CD14-positive monocyte (primary cell): ENCODE measurements around the gene FBXW7. TPM values are rescaled to one million over a fixed set of nuclear protein-coding genes. Genes with fewer than 3 reads are reported as not detected.
A peak's percentile ranks its signal among the peaks of the same experiment; 100 is the strongest.

Experiments used
- DNase-seq, 3 donors: peaks; one replicate each; pipeline ENCODE4 v3.0.0-alpha.2; 2011 to 2022
- H2AFZ ChIP-seq: 2 replicates; pipeline ENCODE4 v1.6.0; 2012; ENCODE audit warnings: mild to moderate bottlenecking, low read depth, low read length, inconsistent platforms; ENCODE audit not compliant: insufficient read depth, poor library complexity, severe bottlenecking
- H3K27ac ChIP-seq, 2 donors: 1 replicate in 1 of 2; 2 replicates in 1 of 2; pipeline ENCODE4 v1.5.1; 2012 to 2013; ENCODE audit warnings: low read length in 2 of 2, control low read depth in 1 of 2, inconsistent platforms in 1 of 2, low read depth in 1 of 2, mild to moderate bottlenecking in 1 of 2
- H3K27me3 ChIP-seq, 2 donors: one replicate each; pipeline versions ENCODE4 v1.6.0 to v1.6.1; 2011 to 2013; ENCODE audit warnings: low read length in 2 of 2; ENCODE audit not compliant: control insufficient read depth in 2 of 2, insufficient read depth in 2 of 2
- H3K36me3 ChIP-seq, 2 donors: replicated peaks in 1 of 2; 1 replicate in 1 of 2; 2 replicates in 1 of 2; pipeline versions ENCODE4 v1.5.1 to v1.6.1; 2012 to 2013; ENCODE audit warnings: low read length in 2 of 2, control low read depth in 1 of 2, inconsistent platforms in 1 of 2, mild to moderate bottlenecking in 1 of 2; ENCODE audit not compliant: insufficient read depth in 2 of 2, control insufficient read depth in 1 of 2
- H3K4me1 ChIP-seq, 2 donors: 1 replicate in 1 of 2; 2 replicates in 1 of 2; pipeline versions ENCODE4 v1.5.1 to v1.6.1; 2012 to 2013; ENCODE audit warnings: low read length in 2 of 2, control low read depth in 1 of 2, inconsistent platforms in 1 of 2, mild to moderate bottlenecking in 1 of 2, moderate library complexity in 1 of 2; ENCODE audit not compliant: insufficient read depth in 2 of 2, control insufficient read depth in 1 of 2
- H3K4me2 ChIP-seq: replicated peaks from 2 replicates; pipeline ENCODE3; 2012; ENCODE audit warnings: low read length, moderate library complexity, mild to moderate bottlenecking; ENCODE audit not compliant: poor library complexity, severe bottlenecking; ENCODE audit errors: extremely low read depth
- H3K4me3 ChIP-seq, 3 experiments: fragments of 200-600 bp in 1 of 3; sonication (generic) in 1 of 3; replicated peaks in 1 of 3; 1 replicate in 2 of 3; 2 replicates in 1 of 3; pipeline ENCODE4 v1.5.1; 2011 to 2013; ENCODE audit warnings: low read length in 3 of 3, mild to moderate bottlenecking in 3 of 3, control low read depth in 2 of 3, low read depth in 2 of 3, inconsistent platforms in 1 of 3, moderate library complexity in 1 of 3
- H3K79me2 ChIP-seq: 2 replicates; pipeline ENCODE4 v1.6.0; 2012; ENCODE audit warnings: mild to moderate bottlenecking, control low read depth, inconsistent platforms, low read length, moderate library complexity; ENCODE audit not compliant: insufficient read depth
- H3K9ac ChIP-seq: 2 replicates; pipeline ENCODE4 v1.6.0; 2017; ENCODE audit warnings: low read length, mild to moderate bottlenecking; ENCODE audit not compliant: insufficient read depth, poor library complexity, severe bottlenecking
- H3K9me3 ChIP-seq, 2 donors: replicated peaks in 1 of 2; 1 replicate in 1 of 2; 2 replicates in 1 of 2; pipeline versions ENCODE4 v1.5.1 to v1.6.1; 2012 to 2013; ENCODE audit warnings: low read length in 2 of 2, control low read depth in 1 of 2; ENCODE audit not compliant: control insufficient read depth in 1 of 2, insufficient read depth in 1 of 2
- H4K20me1 ChIP-seq: 2 replicates; pipeline ENCODE4 v1.6.0; 2012; ENCODE audit warnings: mild to moderate bottlenecking, low read length, control low read depth, moderate library complexity; ENCODE audit not compliant: insufficient read depth
- H3K27ac Mint-ChIP-seq, 7 donors: one replicate each; pipeline ENCODE4 v1.8.0; 2020; ENCODE audit warnings: mild to moderate bottlenecking in 7 of 7, mixed read lengths in 7 of 7, moderate library complexity in 6 of 7, inconsistent platforms in 2 of 7
- H3K27me3 Mint-ChIP-seq, 3 donors: one replicate each; pipeline ENCODE4 v1.8.0; 2021 to 2022; ENCODE audit warnings: low read depth in 3 of 3, mild to moderate bottlenecking in 3 of 3, mixed read lengths in 3 of 3, moderate library complexity in 3 of 3, inconsistent platforms in 1 of 3
- H3K36me3 Mint-ChIP-seq, 2 donors: one replicate each; pipeline ENCODE4 v1.8.0; 2020; ENCODE audit warnings: mixed read lengths in 2 of 2, inconsistent platforms in 1 of 2, mild to moderate bottlenecking in 1 of 2
- H3K4me1 Mint-ChIP-seq: one replicate; pipeline ENCODE4 v1.8.0; 2020; ENCODE audit warnings: mild to moderate bottlenecking, mixed read lengths
- H3K4me3 Mint-ChIP-seq, 2 donors: one replicate each; pipeline ENCODE4 v1.8.0; 2020; ENCODE audit warnings: mild to moderate bottlenecking in 2 of 2, mixed read lengths in 2 of 2, moderate library complexity in 1 of 2
- H3K9me3 Mint-ChIP-seq, 7 donors: one replicate each; pipeline ENCODE4 v1.8.0; 2020 to 2022; ENCODE audit warnings: mixed read lengths in 7 of 7, mild to moderate bottlenecking in 6 of 7, moderate library complexity in 6 of 7, inconsistent platforms in 2 of 7
- WGBS: methylation state at CpG from one replicate; pipeline ENCODE4 v1.1.5; 2013; ENCODE audit warnings: missing lambda C conversion rate; ENCODE audit not compliant: insufficient coverage; 5-methylcytosine and 5-hydroxymethylcytosine counted together
- intact Hi-C, 2 donors: fragments of 100-400 bp; cut with micrococcal nuclease; formaldehyde crosslinking; loops; one replicate each; pipeline versions ENCODE4 v1.15.0 to v1.15.1; 2023
- polyA plus RNA-seq, 3 donors: library from polyadenylated mRNA; depleted of rRNA in 1 of 3; unstranded in 2 of 3; stranded (reverse) in 1 of 3; fragments of 300-500 nt in 2 of 3; fragments of >200 nt in 1 of 3; fragmentation: Illumina TruSeq in 2 of 3; gene quantifications; 1 replicate in 2 of 3; 2 replicates in 1 of 3; pipeline ENCODE4 v1.2.3, GENCODE V29; 2012 to 2021
- TF ChIP-seq, protein P1 (sequence below): fragments of 200-600 bp; IDR thresholded peaks from one replicate; pipeline ENCODE4 v1.8.0; 2022; ENCODE audit warnings: antibody characterized with exemption, mild to moderate bottlenecking

Gene FBXW7
- polyA plus RNA-seq, 3 donors: 25.1 to 44.9 (median 35.6) TPM

DNA sequence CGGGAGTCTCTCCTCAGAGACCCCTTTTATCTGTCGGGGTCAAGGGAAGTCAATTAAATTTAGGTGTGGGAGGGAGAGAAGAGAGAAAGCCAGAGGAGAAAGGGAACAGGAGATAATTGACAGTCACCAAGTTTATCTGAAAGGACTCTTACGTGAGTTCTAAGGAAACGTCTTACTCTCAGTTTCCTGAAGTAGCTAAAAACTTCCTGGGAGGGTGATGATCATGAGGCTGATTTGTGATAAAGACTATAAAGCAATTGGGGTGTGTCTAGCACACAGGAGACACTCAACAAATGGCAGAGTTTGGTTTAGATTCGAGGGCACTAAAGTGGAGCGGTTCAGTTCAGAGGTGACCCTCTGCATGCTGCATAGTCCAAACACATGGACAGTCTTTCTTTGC lies 254.1 kb downstream of the FBXW7 start:
- Histone ChIP-seq H3K9me3 (no peaks in the 10 kb centered on the region), H3K4me2 (no peak overlapping the region), H4K20me1 (no peaks in the 10 kb centered on the region), H3K27ac (no peak overlapping the region), H3K9ac (no peak overlapping the region), H2AFZ (no peak overlapping the region), H3K79me2 (no peaks in the 10 kb centered on the region), H3K4me1 (no peaks in the 10 kb centered on the region), H3K27me3 (no peaks in the 10 kb centered on the region), H3K36me3 (no peaks in the 10 kb centered on the region), H3K4me3 (no peak overlapping the region)
- intact Hi-C loops: no loop called here
- no peak overlapping the region for H3K4me3 Mint-ChIP-seq
- TF ChIP-seq, protein P1, sequence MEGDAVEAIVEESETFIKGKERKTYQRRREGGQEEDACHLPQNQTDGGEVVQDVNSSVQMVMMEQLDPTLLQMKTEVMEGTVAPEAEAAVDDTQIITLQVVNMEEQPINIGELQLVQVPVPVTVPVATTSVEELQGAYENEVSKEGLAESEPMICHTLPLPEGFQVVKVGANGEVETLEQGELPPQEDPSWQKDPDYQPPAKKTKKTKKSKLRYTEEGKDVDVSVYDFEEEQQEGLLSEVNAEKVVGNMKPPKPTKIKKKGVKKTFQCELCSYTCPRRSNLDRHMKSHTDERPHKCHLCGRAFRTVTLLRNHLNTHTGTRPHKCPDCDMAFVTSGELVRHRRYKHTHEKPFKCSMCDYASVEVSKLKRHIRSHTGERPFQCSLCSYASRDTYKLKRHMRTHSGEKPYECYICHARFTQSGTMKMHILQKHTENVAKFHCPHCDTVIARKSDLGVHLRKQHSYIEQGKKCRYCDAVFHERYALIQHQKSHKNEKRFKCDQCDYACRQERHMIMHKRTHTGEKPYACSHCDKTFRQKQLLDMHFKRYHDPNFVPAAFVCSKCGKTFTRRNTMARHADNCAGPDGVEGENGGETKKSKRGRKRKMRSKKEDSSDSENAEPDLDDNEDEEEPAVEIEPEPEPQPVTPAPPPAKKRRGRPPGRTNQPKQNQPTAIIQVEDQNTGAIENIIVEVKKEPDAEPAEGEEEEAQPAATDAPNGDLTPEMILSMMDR: no peak
- no peaks in the 10 kb centered on the region for H3K4me1 Mint-ChIP-seq
- DNase-seq: no peak
- WGBS: 74% methylated on average over 5 of the region's 6 CpGs
- peaks cover 0 to 4% (median 0%) of the 10 kb centered on the region in 7 donors for H3K9me3 Mint-ChIP-seq
- no peaks in the 10 kb centered on the region for H3K36me3 Mint-ChIP-seq
- H3K27ac Mint-ChIP-seq: no peak overlapping the region
- H3K27me3 Mint-ChIP-seq: peaks cover 2 to 4% (median 3%) of the 10 kb centered on the region in 3 donors

DNA sequence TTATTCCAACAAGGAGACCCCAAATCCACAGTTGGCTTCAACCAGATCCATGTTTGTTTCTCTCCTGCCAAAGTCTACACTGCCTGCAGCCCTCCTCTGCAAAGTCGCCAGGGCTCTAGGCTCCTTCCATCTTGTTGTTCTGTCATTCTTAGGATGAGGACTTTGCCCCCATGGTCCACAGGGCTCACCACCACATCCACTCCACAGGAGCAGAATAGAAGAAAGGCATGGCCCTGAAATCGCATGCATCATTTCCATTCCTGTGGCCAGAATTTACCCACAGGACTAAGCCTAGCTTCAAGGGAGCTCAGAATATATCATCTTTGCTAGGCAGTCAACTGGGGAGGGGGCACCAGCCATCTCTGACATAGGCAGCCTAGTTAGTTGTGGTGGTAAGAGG lies 254.7 kb downstream of the FBXW7 start:
- no peaks in the 10 kb centered on the region for H3K9me3 ChIP-seq
- Mint-ChIP-seq H3K9me3 (peaks cover 0 to 4% (median 0%) of the 10 kb centered on the region in 7 donors), H3K4me1 (no peaks in the 10 kb centered on the region), H3K27me3 (peaks cover 2 to 4% (median 3%) of the 10 kb centered on the region in 3 donors), H3K27ac (peak overlapping the region in 1 of 7 donors; percentile 14), H3K36me3 (no peaks in the 10 kb centered on the region), H3K4me3 (no peak overlapping the region)
- TF ChIP-seq, protein P1: no peak
- H2AFZ ChIP-seq: no peak overlapping the region
- no CpG with 5 or more reads among the region's 2 CpGs for WGBS
- no peak overlapping the region for H3K4me2 ChIP-seq
- no peak overlapping the region for H3K9ac ChIP-seq
- no peak for DNase-seq
- no peaks in the 10 kb centered on the region for H3K27me3 ChIP-seq
- no peaks in the 10 kb centered on the region for H4K20me1 ChIP-seq
- intact Hi-C loops: no loop called here
- no peak overlapping the region for H3K27ac ChIP-seq
- H3K79me2 ChIP-seq: no peaks in the 10 kb centered on the region
- H3K36me3 ChIP-seq: no peaks in the 10 kb centered on the region
- no peak overlapping the region for H3K4me3 ChIP-seq
- H3K4me1 ChIP-seq: no peaks in the 10 kb centered on the region
